Omental fat pad (tissue), 4 donors: ENCODE results near the gene KRTAP10-6. TPM values are rescaled to one million over a fixed set of nuclear protein-coding genes. Genes with fewer than 3 reads are reported as not detected.
"Not testable (repeated sequence)": the region's sequence is repeated elsewhere in the genome, so short reads cannot be mapped to it uniquely, and the experiment has no call there.

Experiments used
- ATAC-seq: fragments of 150-250 bp; one replicate; pipeline ENCODE4 v1.9.1; 2016; ENCODE audit warnings: mild to moderate bottlenecking, moderate library complexity; ENCODE audit not compliant: low FRiP score
- DNase-seq: peaks from one replicate; pipeline ENCODE4 v3.0.0-alpha.2; 2019; ENCODE audit warnings: low spot score
- total RNA-seq, 4 donors: library from RNA; depleted of rRNA; stranded (reverse); fragments of >200 nt; gene quantifications; one replicate each; pipeline ENCODE4 v1.1.0, GENCODE V29; 2016
- TF ChIP-seq, protein P1 (sequence below), 3 donors: fragments of 450-650 bp; IDR thresholded peaks; one replicate each; pipeline ENCODE4 v1.5.1; 2016 to 2017; ENCODE audit warnings: antibody characterized with exemption in 3 of 3, mild to moderate bottlenecking in 3 of 3, moderate library complexity in 2 of 3

KRTAP10-6 gene
- total RNA-seq, 4 donors from 2014 or later, result not detected

DNA sequence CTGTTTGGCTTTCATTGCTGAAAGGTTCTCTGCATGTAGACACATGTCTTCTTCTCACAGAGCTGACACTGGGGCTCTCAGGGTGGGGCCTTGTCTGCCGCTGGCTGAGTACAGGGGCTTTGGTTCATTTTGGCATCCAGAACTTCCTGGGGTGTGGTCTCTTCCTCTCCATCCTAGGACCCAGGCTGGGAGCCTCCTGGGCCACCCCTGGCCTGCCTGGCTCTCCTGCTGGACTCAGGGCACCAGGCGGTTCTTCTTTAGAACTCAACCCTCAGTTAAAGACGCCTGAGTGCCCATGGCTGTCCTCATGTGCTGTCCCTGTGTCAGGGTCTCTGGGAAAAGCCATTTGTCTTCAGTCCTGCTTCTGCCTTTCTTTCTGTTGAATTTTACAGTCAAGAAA is 6.4 kb downstream of the KRTAP10-6 start:
- ATAC-seq (no peak), DNase-seq (no peak)
- TF ChIP-seq, protein P1, sequence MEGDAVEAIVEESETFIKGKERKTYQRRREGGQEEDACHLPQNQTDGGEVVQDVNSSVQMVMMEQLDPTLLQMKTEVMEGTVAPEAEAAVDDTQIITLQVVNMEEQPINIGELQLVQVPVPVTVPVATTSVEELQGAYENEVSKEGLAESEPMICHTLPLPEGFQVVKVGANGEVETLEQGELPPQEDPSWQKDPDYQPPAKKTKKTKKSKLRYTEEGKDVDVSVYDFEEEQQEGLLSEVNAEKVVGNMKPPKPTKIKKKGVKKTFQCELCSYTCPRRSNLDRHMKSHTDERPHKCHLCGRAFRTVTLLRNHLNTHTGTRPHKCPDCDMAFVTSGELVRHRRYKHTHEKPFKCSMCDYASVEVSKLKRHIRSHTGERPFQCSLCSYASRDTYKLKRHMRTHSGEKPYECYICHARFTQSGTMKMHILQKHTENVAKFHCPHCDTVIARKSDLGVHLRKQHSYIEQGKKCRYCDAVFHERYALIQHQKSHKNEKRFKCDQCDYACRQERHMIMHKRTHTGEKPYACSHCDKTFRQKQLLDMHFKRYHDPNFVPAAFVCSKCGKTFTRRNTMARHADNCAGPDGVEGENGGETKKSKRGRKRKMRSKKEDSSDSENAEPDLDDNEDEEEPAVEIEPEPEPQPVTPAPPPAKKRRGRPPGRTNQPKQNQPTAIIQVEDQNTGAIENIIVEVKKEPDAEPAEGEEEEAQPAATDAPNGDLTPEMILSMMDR (IDR thresholded peaks at IDR 0.05), result no peak

DNA sequence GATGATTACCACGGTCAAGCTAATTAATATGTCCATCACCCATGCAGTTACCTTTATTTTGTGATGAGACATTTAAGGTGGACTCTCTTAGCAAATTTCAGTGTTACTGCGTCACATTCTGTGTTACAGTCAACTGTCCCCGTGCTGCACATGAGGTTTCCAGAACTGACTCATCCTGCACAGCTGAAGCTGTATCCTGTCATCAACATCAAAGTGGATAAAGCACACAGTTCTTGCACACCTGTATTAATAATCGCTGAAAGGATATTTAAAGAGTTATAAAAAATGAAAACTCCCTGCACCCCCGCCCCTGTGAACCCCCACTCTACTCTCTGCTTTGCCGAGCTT is 8.5 kb downstream of the KRTAP10-6 start:
- TF ChIP-seq, protein P1 (IDR thresholded peaks at IDR 0.05), result no peak
- ATAC-seq (no peak), DNase-seq (no peak)

DNA sequence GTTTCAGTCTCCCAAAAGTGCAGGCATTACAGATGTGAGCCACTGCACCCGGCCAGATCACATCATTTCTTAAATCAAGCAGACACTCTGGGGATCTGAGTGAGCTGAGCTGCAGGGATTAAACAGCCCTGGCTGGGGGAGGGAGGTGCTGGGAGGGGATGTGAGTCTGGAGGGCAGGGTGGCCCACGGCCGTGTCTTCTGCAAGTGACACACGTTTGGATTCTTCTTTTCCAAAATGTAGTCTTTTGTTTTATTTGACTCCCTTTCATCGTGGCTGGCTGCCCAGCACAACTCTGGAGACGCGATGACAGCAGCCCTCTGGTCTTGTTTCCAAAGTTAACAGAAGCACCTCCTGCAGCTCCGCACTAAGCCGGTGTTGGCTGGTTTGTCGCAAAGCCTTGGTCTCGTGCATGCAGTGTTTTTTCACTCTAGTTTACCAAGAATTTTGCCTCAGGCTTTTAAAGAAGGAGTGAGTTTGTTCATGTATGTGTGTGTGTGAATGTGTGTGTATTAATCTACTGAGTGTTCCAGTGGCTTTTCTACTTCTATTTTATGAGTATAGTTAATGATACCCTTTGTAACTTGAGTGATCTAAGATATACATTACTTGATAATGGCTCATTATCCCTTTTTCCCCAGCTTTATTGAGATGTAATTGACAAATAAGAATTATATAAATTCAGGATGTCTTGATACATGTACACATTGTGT is 9.1 kb downstream of the KRTAP10-6 start:
- ATAC-seq (no peak), DNase-seq (no peak)
- TF ChIP-seq, protein P1 (IDR thresholded peaks at IDR 0.05), result no peak

DNA sequence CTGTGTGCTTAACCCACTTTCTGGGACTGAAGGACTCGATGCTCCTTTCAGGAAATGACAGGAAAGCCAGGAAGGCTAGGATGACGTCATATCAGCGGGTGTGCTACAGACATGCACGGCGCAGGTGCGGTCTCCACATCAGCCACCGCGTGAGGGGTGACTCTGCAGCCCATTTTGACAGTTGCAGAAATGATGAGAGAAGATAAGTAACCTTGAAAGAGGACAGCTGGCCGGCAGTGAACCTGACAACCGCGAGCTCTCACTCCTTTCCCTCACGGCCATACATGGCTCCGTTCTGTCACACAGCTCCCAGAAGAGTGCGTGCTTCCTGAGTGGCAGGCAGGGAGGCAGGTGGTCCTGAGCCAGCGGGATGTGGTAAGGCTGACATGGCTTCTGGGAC is 10.2 kb downstream of the KRTAP10-6 start:
- no peak for ATAC-seq
- TF ChIP-seq, protein P1 (IDR thresholded peaks at IDR 0.05), result no peak

DNA sequence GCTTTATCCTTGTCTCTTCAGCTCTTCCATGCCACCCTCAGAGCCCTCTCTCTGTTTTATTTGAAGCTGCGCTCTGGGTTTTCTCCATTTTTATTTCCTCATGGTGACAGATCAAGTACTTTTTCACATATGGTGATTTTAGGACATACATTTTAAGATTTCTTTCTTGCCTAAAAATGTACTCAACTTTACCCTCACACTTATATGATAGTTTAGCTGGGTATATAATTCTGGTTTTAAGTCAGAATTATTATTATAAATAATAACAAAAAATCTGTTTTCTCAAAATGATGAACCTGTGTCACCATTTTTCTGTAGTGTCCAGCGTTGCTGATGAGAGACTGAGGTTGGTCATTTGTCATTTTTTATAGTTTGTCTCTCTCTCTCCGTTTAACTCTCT is 11.1 kb downstream of the KRTAP10-6 start:
- no peak for ATAC-seq
- no peak for DNase-seq
- TF ChIP-seq, protein P1 (IDR thresholded peaks at IDR 0.05), result no peak

More for the DNA sequence above, 10.2 kb downstream of the KRTAP10-6 start:
- DNase-seq, result no peak

DNA sequence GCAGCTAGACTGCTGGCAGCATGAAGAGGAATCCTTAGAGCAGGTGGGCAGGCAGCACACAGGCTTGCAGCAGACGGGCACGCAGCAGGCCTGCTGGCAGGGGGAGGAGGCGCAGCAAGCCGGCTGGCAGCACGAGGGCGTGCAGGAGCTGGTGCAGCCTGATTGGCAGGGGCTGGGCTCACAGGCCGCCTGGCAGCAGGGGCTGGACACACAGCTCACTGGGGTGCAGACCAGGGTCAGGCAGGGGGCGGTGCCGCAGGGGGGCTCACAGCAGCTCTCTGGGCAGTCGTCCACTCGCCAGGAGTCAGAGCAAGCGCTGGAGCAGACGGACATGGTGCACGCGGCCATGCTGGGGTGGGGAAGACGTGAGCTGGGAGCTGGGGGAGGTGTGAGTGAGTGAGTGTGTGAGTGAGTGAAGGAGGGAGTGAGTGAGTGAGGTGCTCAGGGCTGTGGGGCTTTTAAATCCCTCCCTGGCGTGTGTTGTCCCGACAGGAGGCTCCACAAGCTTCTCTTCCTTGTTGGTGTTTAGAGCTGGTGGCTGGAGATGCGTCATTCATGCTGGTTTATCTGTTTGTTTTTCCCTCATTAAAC is 12.0 kb downstream of the KRTAP10-6 start, which contains the start of gene KRTAP10-5:
Gene KRTAP10-5, minus strand, starts transcription at position 374 of the 591 bp plus-strand sequence. Its CDS starts 26 bp downstream, at position 348.
- not testable (repeated sequence) for ATAC-seq, DNase-seq

DNA sequence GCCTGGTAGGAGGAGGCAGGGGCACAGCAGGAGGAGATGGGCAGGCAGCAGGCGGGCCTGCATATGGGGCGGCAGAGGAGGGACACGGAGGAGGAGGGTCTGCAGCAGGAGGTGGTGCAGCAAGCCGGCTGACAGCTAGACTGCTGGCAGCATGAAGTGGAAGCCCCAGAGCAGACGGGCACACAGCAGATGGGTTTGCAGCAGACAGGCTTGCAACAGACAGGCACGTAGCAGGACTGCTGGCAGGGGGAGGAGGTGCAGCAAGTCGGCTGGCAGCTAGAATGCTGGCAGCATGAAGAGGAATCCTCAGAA is 12.5 kb downstream of the KRTAP10-6 start:
- ATAC-seq (no peak), DNase-seq (no peak)
- TF ChIP-seq, protein P1 (IDR thresholded peaks at IDR 0.05), result no peak
